ENCODE measurements around the gene SAMD4A.

DNA sequence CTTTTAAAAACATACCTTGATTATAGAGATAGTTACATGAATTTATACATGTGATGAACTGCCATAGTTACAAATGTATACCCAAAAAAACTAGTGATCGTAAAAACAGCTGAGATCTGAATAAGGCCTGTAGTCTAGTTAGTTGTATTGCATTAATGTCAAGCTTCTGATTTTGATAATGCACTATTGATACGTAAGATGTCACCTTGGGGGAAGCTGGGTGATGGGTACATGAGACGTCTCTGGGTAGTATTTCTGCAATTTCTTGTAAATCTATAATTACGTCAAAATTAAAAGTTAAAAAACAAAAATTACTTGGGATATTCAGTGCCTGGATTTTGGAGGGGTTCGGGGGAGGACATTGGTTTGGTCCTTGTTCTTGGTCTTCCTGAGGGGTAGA lies 144.4 kb downstream of the SAMD4A start:
- TF ChIP-seq, protein P1, sequence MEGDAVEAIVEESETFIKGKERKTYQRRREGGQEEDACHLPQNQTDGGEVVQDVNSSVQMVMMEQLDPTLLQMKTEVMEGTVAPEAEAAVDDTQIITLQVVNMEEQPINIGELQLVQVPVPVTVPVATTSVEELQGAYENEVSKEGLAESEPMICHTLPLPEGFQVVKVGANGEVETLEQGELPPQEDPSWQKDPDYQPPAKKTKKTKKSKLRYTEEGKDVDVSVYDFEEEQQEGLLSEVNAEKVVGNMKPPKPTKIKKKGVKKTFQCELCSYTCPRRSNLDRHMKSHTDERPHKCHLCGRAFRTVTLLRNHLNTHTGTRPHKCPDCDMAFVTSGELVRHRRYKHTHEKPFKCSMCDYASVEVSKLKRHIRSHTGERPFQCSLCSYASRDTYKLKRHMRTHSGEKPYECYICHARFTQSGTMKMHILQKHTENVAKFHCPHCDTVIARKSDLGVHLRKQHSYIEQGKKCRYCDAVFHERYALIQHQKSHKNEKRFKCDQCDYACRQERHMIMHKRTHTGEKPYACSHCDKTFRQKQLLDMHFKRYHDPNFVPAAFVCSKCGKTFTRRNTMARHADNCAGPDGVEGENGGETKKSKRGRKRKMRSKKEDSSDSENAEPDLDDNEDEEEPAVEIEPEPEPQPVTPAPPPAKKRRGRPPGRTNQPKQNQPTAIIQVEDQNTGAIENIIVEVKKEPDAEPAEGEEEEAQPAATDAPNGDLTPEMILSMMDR (conservative IDR thresholded peaks at IDR 0.05 in 1 of 2, IDR thresholded peaks at IDR 0.05 in 1 of 2; ENCODE audit: low read depth in 1 of 2, low read length in 2 of 2), result no peak
- no peak for TF ChIP-seq EZH2 (IDR thresholded peaks at IDR 0.05; ENCODE audit: low read length, missing control alignments)

Measured in fibroblast of lung (primary cell).